Upper lobe of left lung (tissue), 4 donors: ENCODE results near the gene MDK.

Experiments used
- POLR2A ChIP-seq, 4 donors: fragments of 450-650 bp; IDR thresholded peaks; one replicate each; pipeline ENCODE4 v1.5.1; 2016 to 2017; ENCODE audit warnings: antibody characterized with exemption in 4 of 4, mild to moderate bottlenecking in 2 of 4
- TF ChIP-seq, protein P1 (sequence below), 6 experiments: fragments of 450-650 bp in 4 of 6; fragments of 200-600 bp in 2 of 6; sonication (generic) in 2 of 6; IDR thresholded peaks; one replicate each; pipeline ENCODE4 v1.5.1; 2016 to 2019; ENCODE audit warnings: antibody characterized with exemption in 6 of 6

DNA sequence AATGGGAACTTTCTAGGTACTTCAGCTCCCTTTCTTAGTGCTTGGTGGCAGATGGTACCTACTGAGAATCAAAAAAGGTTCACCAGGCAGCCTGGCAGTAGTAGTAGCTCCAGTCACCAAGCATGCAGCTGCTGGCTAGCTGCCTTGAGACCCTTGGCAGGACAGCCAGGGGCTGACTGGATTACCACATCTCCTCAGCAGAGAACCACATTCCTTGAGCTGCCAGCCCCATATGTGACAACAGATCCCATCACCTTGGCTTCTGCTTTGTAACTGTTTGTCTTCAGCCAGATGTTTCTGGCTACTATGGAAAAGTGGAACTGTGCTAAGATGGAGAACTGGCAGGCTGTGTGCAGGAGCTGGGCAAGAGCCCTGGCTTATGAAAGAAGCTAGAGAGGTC lies 49.7 kb downstream of the MDK start:
- TF ChIP-seq, protein P1, sequence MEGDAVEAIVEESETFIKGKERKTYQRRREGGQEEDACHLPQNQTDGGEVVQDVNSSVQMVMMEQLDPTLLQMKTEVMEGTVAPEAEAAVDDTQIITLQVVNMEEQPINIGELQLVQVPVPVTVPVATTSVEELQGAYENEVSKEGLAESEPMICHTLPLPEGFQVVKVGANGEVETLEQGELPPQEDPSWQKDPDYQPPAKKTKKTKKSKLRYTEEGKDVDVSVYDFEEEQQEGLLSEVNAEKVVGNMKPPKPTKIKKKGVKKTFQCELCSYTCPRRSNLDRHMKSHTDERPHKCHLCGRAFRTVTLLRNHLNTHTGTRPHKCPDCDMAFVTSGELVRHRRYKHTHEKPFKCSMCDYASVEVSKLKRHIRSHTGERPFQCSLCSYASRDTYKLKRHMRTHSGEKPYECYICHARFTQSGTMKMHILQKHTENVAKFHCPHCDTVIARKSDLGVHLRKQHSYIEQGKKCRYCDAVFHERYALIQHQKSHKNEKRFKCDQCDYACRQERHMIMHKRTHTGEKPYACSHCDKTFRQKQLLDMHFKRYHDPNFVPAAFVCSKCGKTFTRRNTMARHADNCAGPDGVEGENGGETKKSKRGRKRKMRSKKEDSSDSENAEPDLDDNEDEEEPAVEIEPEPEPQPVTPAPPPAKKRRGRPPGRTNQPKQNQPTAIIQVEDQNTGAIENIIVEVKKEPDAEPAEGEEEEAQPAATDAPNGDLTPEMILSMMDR (IDR thresholded peaks at IDR 0.05) = no peak
- TF ChIP-seq POLR2A (IDR thresholded peaks at IDR 0.05) = no peak
